GM18909 (cell line): ENCODE measurements around the gene MCOLN1.

Experiments
- ATAC-seq: cut with Tn5 transposase; IDR thresholded peaks from one replicate; pipeline ENCODE4 v1.9.1; 2021; ENCODE audit warnings: mild to moderate bottlenecking; ENCODE audit not compliant: unreplicated experiment, poor library complexity

Gene MCOLN1

DNA sequence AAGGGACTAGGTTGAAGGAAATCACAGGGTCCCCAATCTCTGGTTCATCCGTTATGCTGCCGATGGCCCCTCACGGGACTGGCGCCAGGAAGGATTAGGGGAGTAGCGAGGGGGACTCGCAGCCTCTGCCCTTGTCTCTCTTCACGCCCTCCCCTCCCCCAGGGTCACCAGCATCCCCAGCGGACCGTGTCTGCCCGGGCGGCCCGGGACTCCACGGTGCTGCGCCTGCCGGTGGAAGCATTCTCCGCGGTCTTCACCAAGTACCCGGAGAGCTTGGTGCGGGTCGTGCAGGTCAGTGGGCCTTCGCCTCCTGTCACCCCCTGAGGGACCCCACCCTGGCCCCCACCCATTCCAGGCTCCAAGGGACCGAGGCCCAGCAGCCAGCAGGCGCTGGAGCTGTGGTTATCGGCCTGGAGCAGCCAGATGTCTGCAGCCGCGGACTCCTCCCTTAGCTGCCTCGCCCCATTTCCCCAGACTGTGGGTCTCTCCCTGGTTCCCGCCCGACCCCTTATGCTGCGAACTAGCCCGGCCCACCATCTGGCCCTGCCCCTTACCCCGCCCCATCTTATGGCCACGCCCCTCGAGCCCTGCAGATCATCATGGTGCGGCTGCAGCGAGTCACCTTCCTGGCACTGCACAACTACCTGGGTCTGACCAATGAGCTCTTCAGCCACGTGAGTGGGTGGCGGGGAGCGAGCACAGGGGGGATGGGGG lies 18.5 kb downstream of the MCOLN1 start:
- no peak for ATAC-seq

DNA sequence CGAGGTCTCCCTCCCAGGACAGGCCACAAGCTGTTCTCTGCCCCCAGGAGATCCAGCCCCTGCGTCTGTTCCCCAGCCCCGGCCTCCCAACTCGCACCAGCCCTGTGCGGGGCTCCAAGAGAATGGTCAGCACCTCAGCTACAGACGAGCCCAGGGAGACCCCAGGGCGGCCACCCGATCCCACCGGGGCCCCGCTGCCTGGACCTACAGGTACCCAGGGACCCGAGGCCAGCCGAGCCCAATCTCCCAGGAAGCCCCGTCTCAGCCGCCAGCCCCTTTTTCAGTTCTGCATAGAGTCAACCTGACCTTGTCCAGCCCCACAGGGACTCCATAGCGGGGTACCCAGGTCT lies 19.0 kb downstream of the MCOLN1 start:
- no peak for ATAC-seq

DNA sequence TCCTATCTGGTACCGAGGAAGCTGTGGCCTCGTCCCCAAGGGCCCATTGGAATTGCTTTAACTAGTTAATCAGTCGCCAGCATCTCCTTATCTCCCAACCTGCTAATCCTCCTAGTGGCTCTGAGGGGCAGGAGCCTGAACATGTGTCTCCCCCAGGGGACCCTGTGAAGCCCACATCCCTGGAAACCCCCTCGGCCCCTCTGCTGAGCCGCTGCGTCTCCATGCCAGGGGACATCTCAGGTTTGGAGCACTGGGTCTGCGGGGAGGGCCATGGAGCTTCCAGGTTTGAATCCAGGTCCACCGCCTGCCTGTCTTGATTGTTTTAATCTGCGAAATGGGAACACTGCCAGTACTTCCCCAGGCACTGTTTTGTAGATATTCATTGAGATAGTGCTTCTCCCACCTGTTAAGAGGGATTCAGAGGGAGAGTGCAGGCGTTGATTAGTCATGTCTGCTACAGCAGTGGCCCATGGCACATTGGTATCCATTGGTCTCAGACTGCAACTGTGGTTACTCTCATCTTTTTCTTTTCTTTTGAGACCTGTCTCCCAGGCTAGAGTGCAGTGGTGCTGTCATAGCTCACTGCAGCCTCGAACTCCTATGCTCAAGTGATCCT lies 19.5 kb downstream of the MCOLN1 start:
- no peak for ATAC-seq

DNA sequence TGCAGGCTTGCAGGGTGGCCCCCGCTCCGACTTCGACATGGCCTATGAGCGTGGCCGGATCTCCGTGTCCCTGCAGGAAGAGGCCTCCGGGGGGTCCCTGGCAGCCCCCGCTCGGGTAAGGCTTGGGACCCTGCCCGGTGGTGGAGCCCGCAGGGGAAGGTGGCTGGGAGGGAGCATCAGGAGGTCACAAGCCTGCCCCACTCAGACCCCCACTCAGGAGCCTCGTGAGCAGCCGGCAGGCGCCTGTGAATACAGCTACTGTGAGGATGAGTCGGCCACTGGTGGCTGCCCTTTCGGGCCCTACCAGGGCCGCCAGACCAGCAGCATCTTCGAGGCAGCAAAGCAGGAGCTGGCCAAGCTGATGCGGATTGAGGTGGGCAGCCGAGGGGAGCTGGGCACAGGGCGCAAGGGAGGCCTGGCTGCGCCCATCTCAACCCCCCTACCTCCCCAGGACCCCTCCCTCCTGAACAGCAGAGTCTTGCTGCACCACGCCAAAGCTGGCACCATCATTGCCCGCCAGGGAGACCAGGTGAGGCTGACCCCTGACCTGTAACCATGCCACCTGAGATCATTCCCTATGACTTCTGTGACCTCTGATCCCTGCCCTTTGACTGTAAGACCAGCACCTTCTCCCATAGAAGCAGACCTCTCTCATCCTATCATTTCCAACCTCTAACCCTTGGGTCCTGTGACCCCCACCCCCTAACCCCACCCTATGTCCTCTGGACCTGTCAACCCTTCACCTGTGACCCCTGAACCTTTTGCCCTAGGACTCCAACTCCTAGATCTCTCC lies 20.3 kb downstream of the MCOLN1 start:
- ATAC-seq, result no peak

DNA sequence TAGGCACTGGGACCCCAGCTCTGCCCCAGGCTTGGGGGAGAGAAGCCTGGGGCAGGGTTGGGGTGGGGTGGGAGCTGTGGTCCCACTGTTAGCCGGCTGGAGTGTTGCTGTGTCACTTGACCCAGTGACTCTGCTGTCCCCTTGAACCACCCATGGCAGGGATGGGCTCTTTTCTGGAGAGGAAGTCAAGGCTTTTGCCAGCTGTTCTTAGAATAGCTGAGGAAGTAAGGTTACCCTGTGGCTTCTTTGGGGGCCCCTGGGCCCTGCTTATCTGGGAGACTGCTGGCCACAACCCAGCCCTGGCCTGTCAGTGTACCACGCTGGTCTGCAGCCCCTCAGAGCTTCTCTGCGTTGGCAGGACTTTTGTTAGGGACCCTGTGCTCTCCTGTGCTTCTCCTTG lies 22.2 kb downstream of the MCOLN1 start:
- ATAC-seq, result no peak

DNA sequence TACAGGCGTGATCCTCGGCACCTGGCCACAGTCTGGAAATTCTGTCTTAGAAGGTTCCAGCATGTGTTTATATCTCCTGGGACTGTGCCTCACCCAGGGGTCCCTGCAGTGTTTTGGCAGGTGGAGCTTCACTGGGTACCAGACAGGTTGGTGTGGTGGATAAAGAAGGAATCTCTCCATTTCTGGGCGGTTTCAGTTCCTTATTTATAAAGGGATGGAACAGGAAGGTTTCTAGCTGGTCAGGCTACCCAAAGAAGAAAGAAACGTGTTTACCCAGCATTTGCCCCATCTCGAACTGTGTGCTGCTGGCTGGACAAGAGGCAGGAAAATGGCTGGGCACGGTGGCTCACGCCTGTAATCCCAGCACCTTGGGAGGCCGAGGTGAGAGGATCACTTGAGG lies 22.9 kb downstream of the MCOLN1 start:
- no peak for ATAC-seq

DNA sequence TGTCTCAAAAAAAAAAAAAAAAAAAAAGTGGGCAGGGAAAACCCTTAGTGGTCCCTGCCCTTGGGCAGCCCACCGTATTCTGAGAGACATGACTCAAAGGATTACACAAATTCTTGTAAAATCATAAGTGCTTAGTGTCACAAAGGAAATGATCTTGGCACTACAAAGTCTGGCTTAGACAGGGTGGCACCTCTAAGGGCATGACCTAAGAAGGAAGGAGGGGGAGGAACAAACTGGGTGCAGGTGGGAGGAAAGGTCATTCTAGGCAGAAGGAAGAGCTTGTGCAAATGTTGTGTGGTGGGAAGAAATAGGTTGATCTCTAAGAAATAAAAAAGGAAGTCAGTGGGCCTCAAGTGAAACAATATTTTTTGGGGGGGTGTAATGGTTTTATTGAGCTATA lies 23.5 kb downstream of the MCOLN1 start:
- ATAC-seq, result no peak

DNA sequence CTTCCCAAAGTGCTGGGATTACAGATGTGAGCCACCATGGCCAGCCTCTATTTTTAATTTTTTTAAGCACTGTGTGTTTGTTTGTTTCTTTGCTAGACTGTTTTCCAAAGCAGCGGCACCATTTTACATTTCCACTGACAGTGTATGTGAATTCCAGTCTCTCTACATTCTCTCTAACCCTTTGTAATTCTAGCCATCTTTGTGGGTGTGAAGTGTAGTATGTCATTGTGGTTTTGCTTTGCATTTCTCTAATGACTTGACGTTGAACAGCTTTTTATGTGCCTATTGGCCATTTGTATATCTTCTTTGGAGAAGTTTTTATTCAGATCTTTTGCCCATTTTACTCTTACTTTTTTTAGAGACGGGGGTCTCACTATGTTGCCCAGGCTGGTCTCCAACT lies 24.7 kb downstream of the MCOLN1 start:
- no peak for ATAC-seq

DNA sequence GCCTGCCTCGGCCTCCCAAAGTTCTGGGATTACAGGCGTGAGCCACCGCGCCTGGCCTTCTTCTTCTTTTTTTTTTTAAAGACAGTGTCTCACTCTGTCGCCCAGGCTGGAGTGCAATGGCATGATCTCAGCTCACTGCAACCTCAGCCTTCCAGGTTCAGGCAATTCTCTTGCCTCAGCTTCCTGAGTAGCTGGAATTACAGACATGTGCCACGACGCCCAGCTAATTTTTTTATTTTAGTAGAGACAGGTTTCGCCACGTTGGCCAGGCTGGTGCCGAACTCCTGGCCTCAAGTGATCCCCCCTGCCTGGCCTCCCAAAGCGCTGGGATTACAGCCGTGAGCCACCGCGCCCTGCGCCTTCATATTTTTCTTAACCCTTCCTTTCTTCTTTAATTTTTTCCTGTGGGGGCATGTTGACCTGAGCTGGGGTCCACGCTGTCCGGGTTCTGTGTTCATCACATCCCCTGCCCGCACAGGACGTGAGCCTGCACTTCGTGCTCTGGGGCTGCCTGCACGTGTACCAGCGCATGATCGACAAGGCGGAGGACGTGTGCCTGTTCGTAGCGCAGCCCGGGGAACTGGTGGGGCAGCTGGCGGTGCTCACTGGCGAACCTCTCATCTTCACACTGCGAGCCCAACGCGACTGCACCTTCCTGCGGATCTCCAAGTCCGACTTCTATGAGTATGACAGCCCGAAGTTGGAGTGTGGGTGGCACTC lies 27.2 kb downstream of the MCOLN1 start:
- ATAC-seq, result no peak

DNA sequence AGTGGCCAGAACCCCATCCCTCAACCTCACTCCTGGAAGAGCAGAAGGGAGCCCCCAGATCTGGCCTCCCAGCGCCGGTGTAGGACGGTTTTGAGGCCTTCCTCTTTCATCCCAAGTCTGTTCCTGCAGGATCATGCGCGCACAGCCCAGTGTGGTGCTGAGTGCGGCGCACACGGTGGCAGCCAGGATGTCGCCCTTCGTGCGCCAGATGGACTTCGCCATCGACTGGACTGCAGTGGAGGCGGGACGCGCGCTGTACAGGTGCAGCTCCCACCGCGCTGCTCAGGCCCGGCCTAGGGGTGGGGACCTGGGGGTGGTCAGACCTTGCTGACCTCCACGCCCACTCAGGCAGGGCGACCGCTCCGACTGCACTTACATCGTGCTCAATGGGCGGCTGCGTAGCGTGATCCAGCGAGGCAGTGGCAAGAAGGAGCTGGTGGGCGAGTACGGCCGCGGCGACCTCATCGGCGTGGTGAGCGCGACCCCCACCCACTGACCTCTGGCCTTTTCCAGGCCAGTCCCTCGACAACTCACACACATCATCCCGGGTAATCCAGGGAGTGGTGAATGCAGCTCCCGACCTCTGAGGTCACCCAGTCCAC lies 27.8 kb downstream of the MCOLN1 start:
- ATAC-seq, result no peak

DNA sequence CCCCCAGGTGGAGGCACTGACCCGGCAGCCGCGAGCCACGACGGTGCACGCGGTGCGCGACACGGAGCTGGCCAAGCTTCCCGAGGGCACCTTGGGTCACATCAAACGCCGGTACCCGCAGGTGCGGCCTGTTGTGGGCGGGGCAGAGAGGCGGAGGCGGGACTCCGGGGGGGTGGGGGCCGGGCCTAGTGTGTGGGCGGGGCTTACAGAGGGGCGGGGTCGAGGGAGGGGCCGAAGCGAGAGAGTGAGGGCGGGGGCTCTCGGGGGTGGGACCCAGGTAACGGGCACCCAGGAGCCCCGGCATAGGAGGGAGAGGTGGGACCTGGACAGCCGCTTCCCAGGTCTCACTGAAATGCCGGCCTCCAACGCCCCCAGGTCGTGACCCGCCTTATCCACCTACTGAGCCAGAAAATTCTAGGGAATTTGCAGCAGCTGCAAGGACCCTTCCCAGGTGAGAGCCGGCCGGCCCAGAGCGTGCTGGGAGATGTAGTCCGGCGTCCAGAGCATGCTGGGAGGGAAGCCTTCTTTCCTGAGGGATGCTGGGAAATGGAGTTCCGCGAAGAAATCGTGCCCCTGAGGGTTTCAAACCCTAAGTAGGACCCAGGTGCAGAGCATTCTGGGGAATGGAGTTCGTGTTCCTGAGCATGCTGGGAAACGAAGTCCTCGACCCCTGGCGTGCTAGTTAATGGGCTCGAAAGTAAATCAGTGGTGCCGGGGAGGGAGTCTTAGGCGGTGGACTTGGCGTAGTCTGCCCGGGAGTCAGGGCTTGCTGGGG lies 28.8 kb downstream of the MCOLN1 start:
- no peak for ATAC-seq

DNA sequence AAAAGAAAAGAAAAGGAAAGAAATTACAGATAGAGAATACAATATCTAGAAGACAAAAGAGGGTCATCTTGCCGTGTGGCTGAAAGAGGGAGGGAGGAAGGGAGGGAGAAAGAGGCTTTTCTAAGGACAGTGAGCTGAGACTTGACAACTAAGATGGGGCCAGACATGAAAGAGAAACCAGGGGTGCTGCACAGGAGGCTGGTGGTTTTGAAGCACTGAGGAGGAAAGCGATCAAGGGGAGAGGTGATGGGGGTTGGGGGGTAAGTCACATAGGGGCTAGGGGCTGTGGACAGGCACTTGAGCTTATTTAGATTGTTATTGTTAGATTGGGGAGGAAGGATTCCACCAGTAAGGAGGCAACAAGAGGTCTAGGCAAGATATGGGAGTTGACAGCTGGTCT lies 30.4 kb downstream of the MCOLN1 start:
- ATAC-seq, result no peak

DNA sequence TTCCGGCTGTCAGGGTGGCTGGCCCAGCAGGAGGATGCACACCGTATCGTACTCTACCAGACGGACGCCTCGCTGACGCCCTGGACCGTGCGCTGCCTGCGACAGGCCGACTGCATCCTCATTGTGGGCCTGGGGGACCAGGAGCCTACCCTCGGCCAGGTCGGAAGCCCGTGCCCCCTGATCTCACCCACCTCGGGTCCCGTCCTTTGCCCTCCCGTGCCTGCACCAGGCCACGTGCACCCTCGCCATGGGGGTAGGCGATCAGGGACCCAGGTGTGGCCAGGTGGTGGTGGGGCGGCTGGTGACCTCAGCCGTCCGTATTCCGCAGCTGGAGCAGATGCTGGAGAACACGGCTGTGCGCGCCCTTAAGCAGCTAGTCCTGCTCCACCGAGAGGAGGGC lies 32.1 kb downstream of the MCOLN1 start:
- no peak for ATAC-seq

DNA sequence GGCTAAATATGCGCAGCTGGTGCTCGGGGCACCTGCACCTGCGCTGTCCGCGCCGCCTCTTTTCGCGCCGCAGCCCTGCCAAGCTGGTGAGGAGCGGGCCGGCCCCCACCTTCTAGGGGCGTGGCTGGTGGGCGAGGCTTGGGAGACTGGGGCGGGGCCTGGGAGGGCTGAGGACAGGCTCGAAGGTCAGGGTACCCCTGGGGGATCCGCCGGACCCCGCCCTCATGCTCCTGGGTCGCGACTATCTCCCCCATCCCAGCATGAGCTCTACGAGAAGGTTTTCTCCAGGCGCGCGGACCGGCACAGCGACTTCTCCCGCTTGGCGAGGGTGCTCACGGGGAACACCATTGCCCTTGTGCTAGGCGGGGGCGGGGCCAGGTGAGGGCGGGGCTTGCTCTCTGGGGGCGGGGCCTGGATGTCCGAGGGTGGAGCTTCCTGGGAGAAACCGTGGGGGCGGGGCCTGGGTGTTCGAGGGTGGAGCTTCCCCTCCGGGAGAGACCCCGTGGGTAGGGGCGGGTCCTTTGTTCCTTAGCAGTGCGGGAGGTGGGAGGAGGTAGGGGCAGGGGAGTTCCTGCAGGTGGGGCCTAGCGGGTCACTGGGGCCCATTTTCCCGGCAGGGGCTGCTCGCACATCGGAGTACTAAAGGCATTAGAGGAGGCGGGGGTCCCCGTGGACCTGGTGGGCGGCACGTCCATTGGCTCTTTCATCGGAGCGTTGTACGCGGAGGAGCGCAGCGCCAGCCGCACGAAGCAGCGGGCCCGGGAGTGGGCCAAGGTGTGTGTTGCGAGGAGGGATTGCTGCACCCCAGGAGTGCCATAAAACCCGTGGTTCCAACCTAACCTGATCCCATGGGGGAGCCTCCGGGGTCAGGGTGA lies 32.8 kb downstream of the MCOLN1 start:
- ATAC-seq, result no peak

DNA sequence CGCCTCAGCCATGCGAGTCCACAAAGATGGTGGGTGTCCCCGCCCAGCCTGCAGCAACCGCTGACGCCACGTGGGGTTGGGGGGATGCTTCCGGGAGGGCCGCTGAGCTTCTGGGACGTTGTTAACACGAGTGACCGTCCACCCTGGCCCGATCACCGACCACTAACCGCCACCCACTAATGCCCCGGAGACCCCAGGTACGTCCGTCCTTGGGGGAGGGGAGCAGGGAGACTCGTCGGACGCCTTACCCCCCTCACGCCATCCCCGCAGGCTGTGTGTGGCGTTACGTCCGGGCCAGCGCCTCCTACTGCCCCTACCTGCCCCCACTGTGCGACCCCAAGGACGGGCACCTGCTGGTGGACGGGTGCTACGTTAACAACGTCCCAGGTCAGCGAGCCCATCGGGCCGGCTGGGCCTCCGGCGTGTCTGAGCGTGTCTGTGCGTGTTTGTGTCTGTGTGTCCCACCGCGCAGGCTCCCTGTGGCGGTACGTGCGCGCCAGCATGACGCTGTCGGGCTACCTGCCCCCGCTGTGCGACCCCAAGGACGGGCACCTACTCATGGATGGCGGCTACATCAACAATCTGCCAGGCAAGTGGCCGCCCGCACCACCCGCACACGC lies 34.4 kb downstream of the MCOLN1 start:
- ATAC-seq, result no peak

DNA sequence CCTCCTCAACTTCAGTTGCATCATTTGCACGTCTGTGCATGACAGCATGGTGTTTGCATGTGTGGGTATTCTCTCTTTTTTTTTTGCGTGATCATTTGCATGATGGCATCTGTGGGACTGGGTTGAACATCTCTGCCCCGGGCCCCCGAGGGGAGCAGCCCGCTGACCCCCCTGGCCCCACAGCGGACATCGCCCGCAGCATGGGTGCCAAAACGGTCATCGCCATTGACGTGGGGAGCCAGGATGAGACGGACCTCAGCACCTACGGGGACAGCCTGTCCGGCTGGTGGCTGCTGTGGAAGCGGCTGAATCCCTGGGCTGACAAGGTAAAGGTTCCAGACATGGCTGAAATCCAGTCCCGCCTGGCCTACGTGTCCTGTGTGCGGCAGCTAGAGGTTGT lies 36.2 kb downstream of the MCOLN1 start:
- ATAC-seq, result no peak

DNA sequence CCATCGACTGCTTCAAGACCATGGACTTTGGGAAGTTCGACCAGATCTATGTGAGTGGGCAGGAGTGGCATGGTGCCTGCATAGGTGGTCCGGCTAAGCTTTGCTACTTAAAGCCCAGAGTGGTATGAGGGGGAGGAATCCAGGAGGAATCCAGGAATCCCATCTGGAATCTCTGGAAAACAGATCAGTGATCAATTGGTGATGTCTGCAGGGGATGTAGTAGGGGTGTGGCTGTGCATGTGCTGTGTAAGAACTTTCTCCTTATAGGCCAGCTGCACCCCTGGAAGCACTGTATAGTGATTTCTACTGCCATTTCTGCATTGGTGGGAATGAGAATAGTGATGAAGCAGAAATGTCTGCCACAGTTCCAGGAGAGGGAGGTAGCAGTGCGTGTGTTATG lies 36.7 kb downstream of the MCOLN1 start:
- ATAC-seq, result no peak

DNA sequence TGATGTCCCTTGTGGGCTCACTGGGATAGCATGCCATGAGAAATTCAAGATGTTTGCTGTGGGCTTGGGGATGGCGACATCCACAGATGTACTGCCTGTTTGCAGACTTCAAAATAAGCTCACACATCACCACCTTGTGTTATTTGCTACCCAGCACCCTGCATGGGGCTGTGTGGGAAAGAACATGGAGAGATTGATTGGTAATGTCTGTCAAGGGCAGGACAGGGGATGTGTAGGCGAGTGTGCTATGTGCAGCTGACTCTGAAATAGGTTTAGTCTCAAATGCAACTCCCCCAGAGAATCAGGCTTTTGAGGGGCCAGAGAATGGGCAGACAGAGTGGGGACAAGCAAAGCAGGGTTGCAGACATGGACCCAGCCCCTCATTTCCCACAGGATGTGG lies 37.8 kb downstream of the MCOLN1 start:
- no peak for ATAC-seq

DNA sequence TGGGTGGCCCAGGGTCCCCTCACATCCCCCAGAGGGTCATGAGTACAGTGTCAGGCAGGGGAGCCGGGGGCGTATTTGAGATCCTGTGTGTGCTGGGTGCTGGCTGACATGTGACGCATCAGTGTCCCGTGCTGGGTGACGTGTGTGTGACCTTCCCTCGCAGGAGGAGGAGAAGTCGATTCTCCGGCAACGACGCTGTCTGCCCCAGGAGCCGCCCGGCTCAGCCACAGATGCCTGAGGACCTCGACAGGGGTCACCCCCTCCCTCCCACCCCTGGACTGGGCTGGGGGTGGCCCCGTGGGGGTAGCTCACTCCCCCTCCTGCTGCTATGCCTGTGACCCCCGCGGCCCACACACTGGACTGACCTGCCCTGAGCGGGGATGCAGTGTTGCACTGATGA lies 38.9 kb downstream of the MCOLN1 start:
- ATAC-seq, result no peak
